Natural killer cell (primary cell): ENCODE data around the gene ZBTB18. TPM values are rescaled to one million over a fixed set of nuclear protein-coding genes. Genes with fewer than 3 reads are reported as not detected.
"Not testable (repeated sequence)": the region's sequence is repeated elsewhere in the genome, so short reads cannot be mapped to it uniquely, and the experiment has no call there.

Source experiments
- ATAC-seq, 3 donors: fragments of 150-1000 bp in 2 of 3; fragments of 200-7000 bp in 1 of 3; cut with Tn5 transposase; 1 replicate in 1 of 3; 2 replicates in 2 of 3; pipeline ENCODE4 v1.10.0; 2021; ENCODE audit warnings: mild to moderate bottlenecking in 2 of 3, moderate library complexity in 2 of 3
- DNase-seq, 2 donors: peaks; one replicate each; pipeline versions ENCODE4 v3.0.0 to v3.0.0-alpha.2; 2013 to 2021; ENCODE audit warnings: mixed read lengths in 1 of 2
- H3K27ac ChIP-seq: one replicate; pipeline ENCODE4 v1.5.1; 2013; ENCODE audit warnings: mild to moderate bottlenecking, low read length
- H3K27me3 ChIP-seq: one replicate; pipeline ENCODE4 v1.6.1; 2013; ENCODE audit warnings: low read length; ENCODE audit not compliant: control insufficient read depth, insufficient read depth
- H3K36me3 ChIP-seq: one replicate; pipeline ENCODE4 v1.6.1; 2013; ENCODE audit warnings: low read length; ENCODE audit not compliant: control insufficient read depth, insufficient read depth
- H3K4me1 ChIP-seq: one replicate; pipeline ENCODE4 v1.6.1; 2013; ENCODE audit warnings: low read length; ENCODE audit not compliant: control insufficient read depth, insufficient read depth
- H3K4me3 ChIP-seq: one replicate; pipeline ENCODE4 v1.5.1; 2013; ENCODE audit warnings: low read length
- H3K9me3 ChIP-seq: one replicate; pipeline ENCODE4 v1.6.1; 2013; ENCODE audit warnings: low read length; ENCODE audit not compliant: control insufficient read depth, insufficient read depth
- H3K27ac Mint-ChIP-seq, 2 donors: one replicate each; pipeline ENCODE4 v1.8.0; 2022; ENCODE audit warnings: mild to moderate bottlenecking in 2 of 2, mixed read lengths in 2 of 2, moderate library complexity in 1 of 2
- H3K27me3 Mint-ChIP-seq, 2 donors: one replicate each; pipeline ENCODE4 v1.8.0; 2022; ENCODE audit warnings: low read depth in 2 of 2, mixed read lengths in 2 of 2
- H3K36me3 Mint-ChIP-seq: one replicate; pipeline ENCODE4 v1.8.0; 2022; ENCODE audit warnings: mixed read lengths
- H3K4me1 Mint-ChIP-seq, 2 donors: one replicate each; pipeline ENCODE4 v1.8.0; 2022; ENCODE audit warnings: mixed read lengths in 2 of 2
- H3K4me3 Mint-ChIP-seq: one replicate; pipeline ENCODE4 v1.8.0; 2022; ENCODE audit warnings: mild to moderate bottlenecking, moderate library complexity, mixed read lengths
- H3K9me3 Mint-ChIP-seq, 2 donors: one replicate each; pipeline ENCODE4 v1.8.0; 2022; ENCODE audit warnings: mixed read lengths in 2 of 2
- CTCF ChIP-seq: fragments of 200-600 bp; IDR thresholded peaks from one replicate; pipeline ENCODE4 v1.8.0; 2022; ENCODE audit warnings: antibody characterized with exemption
- WGBS: methylation state at CpG from one replicate; pipeline ENCODE4 v1.1.7; 2013; ENCODE audit warnings: missing lambda C conversion rate; ENCODE audit not compliant: insufficient coverage; 5-methylcytosine and 5-hydroxymethylcytosine counted together
- intact Hi-C: fragments of 100-400 bp; cut with micrococcal nuclease; formaldehyde crosslinking; loops from one replicate; pipeline ENCODE4 v1.14.2; 2022
- total RNA-seq, 4 donors: library from RNA; stranded (reverse); fragments of 120-200 nt in 1 of 4; gene quantifications; one replicate each; pipeline versions ENCODE4 v1.2.3 to v1.2.4, GENCODE V29; 2013 to 2022

ZBTB18 gene
- total RNA-seq, 3 donors from 2014 or later (not counting 1 experiment from before 2014, with no cell fraction given) = 12.6 to 18.2 (median 14.0) TPM

- no peak for TF ChIP-seq CTCF
- no peaks in the 10 kb centered on the region for H3K27me3 ChIP-seq
- H3K4me3 ChIP-seq = no peak overlapping the region
- no peaks in the 10 kb centered on the region for H3K4me1 Mint-ChIP-seq
- intact Hi-C loops = no loop called here
- H3K9me3 Mint-ChIP-seq = no peaks in the 10 kb centered on the region
- no peaks in the 10 kb centered on the region for H3K36me3 Mint-ChIP-seq
- DNase-seq = no peak
- no peaks in the 10 kb centered on the region for H3K36me3 ChIP-seq
- H3K4me3 Mint-ChIP-seq = no peak overlapping the region
- no peak overlapping the region for H3K27ac ChIP-seq
- H3K4me1 ChIP-seq = no peaks in the 10 kb centered on the region
- H3K27ac Mint-ChIP-seq = no peak overlapping the region
- H3K9me3 ChIP-seq = no peaks in the 10 kb centered on the region
- ATAC-seq = no peak
- WGBS = no CpG with 5 or more reads among the region's 2 CpGs
- H3K27me3 Mint-ChIP-seq = peaks cover 0 to 9% of the 10 kb centered on the region in 2 donors
These were observed 39.8 kb upstream of the ZBTB18 start for GRCh38 chr1:244011271-244011670.

- no peaks in the 10 kb centered on the region for H3K9me3 Mint-ChIP-seq
- ATAC-seq = no peak
- intact Hi-C loops = no loop called here
These were observed 39.3 kb upstream of the ZBTB18 start for GRCh38 chr1:244011786-244012185.

GRCh38 chr1:244012202-244012601, 38.9 kb upstream of the ZBTB18 start:
- Histone ChIP-seq H3K27me3 (no peaks in the 10 kb centered on the region), H3K36me3 (no peaks in the 10 kb centered on the region), H3K9me3 (no peaks in the 10 kb centered on the region), H3K4me3 (no peak overlapping the region), H3K4me1 (no peaks in the 10 kb centered on the region), H3K27ac (no peak overlapping the region)
- intact Hi-C loops = no loop called here
- peaks cover 2 to 16% of the 10 kb centered on the region in 2 donors for H3K27me3 Mint-ChIP-seq
- no peak overlapping the region for H3K27ac Mint-ChIP-seq
- DNase-seq = no peak
- no peaks in the 10 kb centered on the region for H3K9me3 Mint-ChIP-seq
- H3K36me3 Mint-ChIP-seq = no peaks in the 10 kb centered on the region
- no peak for ATAC-seq
- WGBS = 95% methylated on average over 8 of the region's 8 CpGs
- no peak for TF ChIP-seq CTCF
- H3K4me1 Mint-ChIP-seq = no peaks in the 10 kb centered on the region
- H3K4me3 Mint-ChIP-seq = no peak overlapping the region

More at GRCh38 chr1:244011786-244012185, 39.3 kb upstream of the ZBTB18 start:
- peaks cover 0 to 12% of the 10 kb centered on the region in 2 donors for H3K27me3 Mint-ChIP-seq
- H3K4me3 Mint-ChIP-seq = no peak overlapping the region
- DNase-seq = no peak
- H3K4me1 Mint-ChIP-seq = no peaks in the 10 kb centered on the region
- H3K9me3 ChIP-seq = no peaks in the 10 kb centered on the region
- 74% methylated on average over 6 of the region's 6 CpGs for WGBS
- TF ChIP-seq CTCF = no peak
- H3K27ac Mint-ChIP-seq = no peak overlapping the region
- no peaks in the 10 kb centered on the region for H3K4me1 ChIP-seq
- no peak overlapping the region for H3K27ac ChIP-seq
- H3K36me3 ChIP-seq = no peaks in the 10 kb centered on the region
- no peaks in the 10 kb centered on the region for H3K27me3 ChIP-seq
- no peaks in the 10 kb centered on the region for H3K36me3 Mint-ChIP-seq
- no peak overlapping the region for H3K4me3 ChIP-seq

GRCh38 chr1:244013100-244013499, 38.0 kb upstream of the ZBTB18 start:
- H3K36me3 ChIP-seq = no peaks in the 10 kb centered on the region
- DNase-seq (no peak), ATAC-seq (no peak)
- H3K4me1 Mint-ChIP-seq = no peaks in the 10 kb centered on the region
- no peak for TF ChIP-seq CTCF
- no peak overlapping the region for H3K4me3 Mint-ChIP-seq
- no peak overlapping the region for H3K27ac Mint-ChIP-seq
- no peak overlapping the region for H3K4me3 ChIP-seq
- H3K27me3 Mint-ChIP-seq = peaks cover 2 to 19% of the 10 kb centered on the region in 2 donors
- no peak overlapping the region for H3K27ac ChIP-seq
- H3K9me3 ChIP-seq = no peaks in the 10 kb centered on the region
- H3K36me3 Mint-ChIP-seq = no peaks in the 10 kb centered on the region
- H3K9me3 Mint-ChIP-seq = no peaks in the 10 kb centered on the region
- intact Hi-C loops = no loop called here
- WGBS = 96% methylated on average over 1 of the region's 2 CpGs
- H3K27me3 ChIP-seq = no peaks in the 10 kb centered on the region
- no peaks in the 10 kb centered on the region for H3K4me1 ChIP-seq

GRCh38 chr1:244014862-244015261, 36.2 kb upstream of the ZBTB18 start:
- H3K27ac Mint-ChIP-seq, H3K4me1 Mint-ChIP-seq, H3K4me3 ChIP-seq, H3K9me3 Mint-ChIP-seq, intact Hi-C loops, H3K27ac ChIP-seq, H3K4me1 ChIP-seq, H3K27me3 ChIP-seq, H3K36me3 ChIP-seq, DNase-seq, H3K9me3 ChIP-seq, H3K4me3 Mint-ChIP-seq, H3K36me3 Mint-ChIP-seq, ATAC-seq: not testable (repeated sequence)
- peaks cover 7 to 29% of the 10 kb centered on the region in 2 donors for H3K27me3 Mint-ChIP-seq
- 89% methylated on average over 3 of the region's 3 CpGs for WGBS
